Endodermal cell (in vitro differentiated cells): Measurements from ENCODE around the gene NECTIN3. TPM values are rescaled to one million over a fixed set of nuclear protein-coding genes. Genes with fewer than 3 reads are reported as not detected.

Experiments
- DNase-seq: peaks from one replicate; pipeline ENCODE4 v3.0.0-alpha.2; 2017
- H3K27ac ChIP-seq: 2 replicates; pipeline ENCODE4 v1.5.1; 2013; ENCODE audit warnings: mild to moderate bottlenecking, low read depth, low read length, moderate library complexity
- H3K27me3 ChIP-seq: 2 replicates; pipeline ENCODE4 v1.6.1; 2013; ENCODE audit warnings: mild to moderate bottlenecking, low read length, moderate library complexity; ENCODE audit not compliant: insufficient read depth, control insufficient read depth, poor library complexity, severe bottlenecking
- H3K36me3 ChIP-seq: 2 replicates; pipeline ENCODE4 v1.7.0; 2013; ENCODE audit warnings: mild to moderate bottlenecking, low read length, moderate library complexity; ENCODE audit not compliant: control insufficient read depth, insufficient read depth
- H3K4me1 ChIP-seq: one replicate; pipeline ENCODE4 v1.7.0; 2013; ENCODE audit warnings: low read length; ENCODE audit not compliant: control insufficient read depth, insufficient read depth
- H3K4me3 ChIP-seq: 2 replicates; pipeline ENCODE4 v1.5.1; 2013; ENCODE audit warnings: mild to moderate bottlenecking, low read length, moderate library complexity
- H3K9ac ChIP-seq: 2 replicates; pipeline ENCODE4 v1.6.1; 2013; ENCODE audit warnings: mild to moderate bottlenecking, low read length, moderate library complexity; ENCODE audit not compliant: poor library complexity, severe bottlenecking; ENCODE audit errors: extremely low read depth
- H3K9me3 ChIP-seq: 2 replicates; pipeline ENCODE4 v1.6.1; 2013; ENCODE audit warnings: mild to moderate bottlenecking, low read length, moderate library complexity; ENCODE audit not compliant: control insufficient read depth
- H3K27ac Mint-ChIP-seq: 2 replicates; pipeline ENCODE4 v1.8.0; 2020; ENCODE audit warnings: mixed read lengths
- H3K27me3 Mint-ChIP-seq: 2 replicates; pipeline ENCODE4 v1.8.0; 2021; ENCODE audit warnings: mild to moderate bottlenecking, mixed read lengths; ENCODE audit not compliant: insufficient read depth
- H3K36me3 Mint-ChIP-seq: 2 replicates; pipeline ENCODE4 v1.8.0; 2020; ENCODE audit warnings: low read depth, mixed read lengths
- H3K4me1 Mint-ChIP-seq: 2 replicates; pipeline ENCODE4 v1.8.0; 2020; ENCODE audit warnings: mixed read lengths
- H3K4me3 Mint-ChIP-seq: 2 replicates; pipeline ENCODE4 v1.8.0; 2020; ENCODE audit warnings: mild to moderate bottlenecking, moderate library complexity, mixed read lengths
- H3K9me3 Mint-ChIP-seq: 2 replicates; pipeline ENCODE4 v1.8.0; 2020; ENCODE audit warnings: mild to moderate bottlenecking, mixed read lengths
- WGBS, 2 experiments: methylation state at CpG; one replicate each; pipeline versions ENCODE4 v1.1.5 to v1.1.7; 2013; ENCODE audit warnings: missing lambda C conversion rate in 2 of 2, mixed read lengths in 1 of 2; ENCODE audit not compliant: insufficient coverage in 1 of 2, insufficient read length in 1 of 2; 5-methylcytosine and 5-hydroxymethylcytosine counted together
- total RNA-seq, 2 donors: library from RNA; stranded (reverse); fragmentation: NEBNext Ultra II Directional in 1 of 2; extraction: Animal tissue kit (Norgen Biotek cat#: 25700) in 1 of 2; gene quantifications; 2 replicates in 1 of 2; 3 replicates in 1 of 2; pipeline ENCODE4 v1.2.1, GENCODE V29; 2021
- TF ChIP-seq, protein P1 (sequence below): fragments of 200-600 bp; sonication (generic); conservative IDR thresholded peaks from 2 replicates; pipeline ENCODE4 v1.5.0; 2021; ENCODE audit warnings: antibody characterized with exemption, mild to moderate bottlenecking

The NECTIN3 gene
- total RNA-seq, 2 donors from 2014 or later, result 16.4 to 18.9 TPM

DNA sequence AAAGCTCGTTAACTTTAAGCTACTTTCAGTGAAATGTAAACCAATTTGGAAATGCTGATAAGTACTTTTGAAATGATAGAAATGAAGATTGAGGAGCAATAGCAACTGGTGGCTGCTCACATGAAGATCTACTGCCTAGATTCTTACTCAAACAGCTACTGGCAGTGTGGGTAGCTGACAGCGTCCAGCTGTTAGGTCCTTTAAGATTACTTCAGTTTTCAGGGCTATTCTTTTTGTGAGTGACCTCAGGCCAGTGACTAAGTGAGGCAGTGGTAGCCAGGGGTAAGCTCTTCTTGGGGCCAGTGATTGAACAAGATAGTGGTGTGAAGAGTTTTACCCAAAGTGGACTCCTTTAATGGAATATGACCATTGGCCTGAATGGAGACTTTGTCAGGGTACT, 41.3 kb downstream of the NECTIN3 start:
- Mint-ChIP-seq H3K4me1 (peaks cover 6% of the 10 kb centered on the region), H3K27ac (no peak overlapping the region), H3K27me3 (no peaks in the 10 kb centered on the region), H3K9me3 (no peaks in the 10 kb centered on the region), H3K4me3 (no peak overlapping the region), H3K36me3 (no peaks in the 10 kb centered on the region)
- Histone ChIP-seq H3K4me1 (no peaks in the 10 kb centered on the region), H3K27me3 (no peaks in the 10 kb centered on the region), H3K27ac (no peak overlapping the region), H3K9ac (no peak overlapping the region), H3K4me3 (no peak overlapping the region), H3K36me3 (no peaks in the 10 kb centered on the region), H3K9me3 (no peaks in the 10 kb centered on the region)
- 77 to 83% methylated on average over 1 to 2 of the region's 2 CpGs for WGBS, 2 experiments
- peak; percentile 26 for DNase-seq
- TF ChIP-seq, protein P1, sequence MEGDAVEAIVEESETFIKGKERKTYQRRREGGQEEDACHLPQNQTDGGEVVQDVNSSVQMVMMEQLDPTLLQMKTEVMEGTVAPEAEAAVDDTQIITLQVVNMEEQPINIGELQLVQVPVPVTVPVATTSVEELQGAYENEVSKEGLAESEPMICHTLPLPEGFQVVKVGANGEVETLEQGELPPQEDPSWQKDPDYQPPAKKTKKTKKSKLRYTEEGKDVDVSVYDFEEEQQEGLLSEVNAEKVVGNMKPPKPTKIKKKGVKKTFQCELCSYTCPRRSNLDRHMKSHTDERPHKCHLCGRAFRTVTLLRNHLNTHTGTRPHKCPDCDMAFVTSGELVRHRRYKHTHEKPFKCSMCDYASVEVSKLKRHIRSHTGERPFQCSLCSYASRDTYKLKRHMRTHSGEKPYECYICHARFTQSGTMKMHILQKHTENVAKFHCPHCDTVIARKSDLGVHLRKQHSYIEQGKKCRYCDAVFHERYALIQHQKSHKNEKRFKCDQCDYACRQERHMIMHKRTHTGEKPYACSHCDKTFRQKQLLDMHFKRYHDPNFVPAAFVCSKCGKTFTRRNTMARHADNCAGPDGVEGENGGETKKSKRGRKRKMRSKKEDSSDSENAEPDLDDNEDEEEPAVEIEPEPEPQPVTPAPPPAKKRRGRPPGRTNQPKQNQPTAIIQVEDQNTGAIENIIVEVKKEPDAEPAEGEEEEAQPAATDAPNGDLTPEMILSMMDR, result no peak

DNA sequence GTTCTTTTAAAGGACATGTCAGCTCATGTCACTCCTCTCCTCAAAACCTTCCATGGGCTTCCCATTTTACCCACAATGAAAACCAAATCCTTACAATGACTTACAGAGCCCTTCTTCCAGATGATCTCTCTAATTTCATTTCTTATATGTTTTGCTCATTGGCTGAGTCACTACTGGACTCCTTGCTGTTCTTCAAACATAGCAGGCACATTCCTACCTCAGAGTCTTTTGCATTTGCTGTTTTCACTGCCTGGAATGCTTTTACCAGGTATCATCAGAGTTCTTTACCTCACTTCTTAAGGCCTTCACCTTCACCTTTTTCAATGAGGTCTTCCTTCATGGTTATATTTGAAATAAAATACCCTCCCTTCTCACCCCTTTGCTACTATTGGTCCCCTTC, 57.3 kb downstream of the NECTIN3 start:
- Histone ChIP-seq H3K4me1 (no peaks in the 10 kb centered on the region), H3K27me3 (no peaks in the 10 kb centered on the region), H3K9ac (no peak overlapping the region), H3K27ac (no peak overlapping the region), H3K36me3 (no peaks in the 10 kb centered on the region), H3K9me3 (no peaks in the 10 kb centered on the region), H3K4me3 (no peak overlapping the region)
- Mint-ChIP-seq H3K9me3 (no peaks in the 10 kb centered on the region), H3K27me3 (no peaks in the 10 kb centered on the region), H3K4me3 (no peak overlapping the region), H3K27ac (peak overlapping the region; percentile 24), H3K36me3 (peaks cover 2% of the 10 kb centered on the region), H3K4me1 (peaks cover 3% of the 10 kb centered on the region)
- TF ChIP-seq, protein P1, result no peak
- DNase-seq, result peak; percentile 33

DNA sequence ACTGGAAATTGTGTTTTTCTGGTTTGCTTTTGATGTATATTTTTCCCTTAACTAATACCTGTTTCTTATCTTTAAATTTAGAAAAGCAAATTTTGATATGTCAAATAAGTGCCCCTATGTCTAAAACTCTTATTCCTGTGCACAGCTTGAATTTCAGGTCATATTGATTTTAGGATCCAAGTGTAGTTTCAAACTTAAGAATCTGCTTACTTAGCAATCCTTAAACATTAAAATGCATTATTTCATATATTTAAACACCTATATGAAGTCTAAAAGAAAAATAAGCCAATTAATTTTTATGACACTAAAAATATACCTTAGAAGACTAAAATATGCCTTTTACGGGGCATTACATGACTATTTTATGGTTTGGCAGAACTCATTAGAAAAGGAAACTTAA, 59.2 kb downstream of the NECTIN3 start:
- no peaks in the 10 kb centered on the region for H3K27me3 Mint-ChIP-seq
- no peak overlapping the region for H3K4me3 ChIP-seq
- H3K9me3 Mint-ChIP-seq, result no peaks in the 10 kb centered on the region
- no peak for DNase-seq
- H3K36me3 Mint-ChIP-seq, result peaks cover 2% of the 10 kb centered on the region
- no peaks in the 10 kb centered on the region for H3K36me3 ChIP-seq
- no peaks in the 10 kb centered on the region for H3K9me3 ChIP-seq
- no peak overlapping the region for H3K27ac ChIP-seq
- H3K4me1 Mint-ChIP-seq, result no peaks in the 10 kb centered on the region
- no peak overlapping the region for H3K27ac Mint-ChIP-seq
- no peaks in the 10 kb centered on the region for H3K27me3 ChIP-seq
- no peak overlapping the region for H3K9ac ChIP-seq
- TF ChIP-seq, protein P1, result no peak
- WGBS, 2 experiments, result 89% methylated on average over 1 of the region's 1 CpG; no CpG with 5 or more reads in 1 of the 2 experiments
- no peak overlapping the region for H3K4me3 Mint-ChIP-seq
- no peaks in the 10 kb centered on the region for H3K4me1 ChIP-seq
